ENCODE results near the gene SVOP.
"Not testable (repeated sequence)": the region's sequence is repeated elsewhere in the genome, so short reads cannot be mapped to it uniquely, and the experiment has no call there.

The SVOP gene

GRCh38 chr12:108879615-108880254 lies 141.1 kb downstream of the SVOP start, which contains the start of gene DAO:
DAO (plus strand) TSS chr12:108880092; CDS start chr12:108885007, 4,915 bp downstream.
- DNase-seq: no peak

GRCh38 chr12:108876550-108876949 lies 144.3 kb downstream of the SVOP start:
- DNase-seq: no peak

GRCh38 chr12:108875682-108876361 lies 145.0 kb downstream of the SVOP start:
- DNase-seq: peak; percentile 33

GRCh38 chr12:108875280-108875679 lies 145.6 kb downstream of the SVOP start:
- no peak for DNase-seq

GRCh38 chr12:108868781-108869180 lies 152.1 kb downstream of the SVOP start:
- no peak for DNase-seq

- not testable (repeated sequence) for DNase-seq
Measured at GRCh38 chr12:108866083-108866482, 154.8 kb downstream of the SVOP start.

- DNase-seq: no peak
Measured at GRCh38 chr12:108865169-108865568, 155.7 kb downstream of the SVOP start.

- DNase-seq: no peak
Measured at GRCh38 chr12:108862588-108862959, 158.3 kb downstream of the SVOP start.

GRCh38 chr12:108861878-108862587 lies 158.8 kb downstream of the SVOP start:
- DNase-seq: no peak

- no peak for DNase-seq
Measured at GRCh38 chr12:108860443-108860842, 160.4 kb downstream of the SVOP start.

- DNase-seq: no peak
Measured at GRCh38 chr12:108859923-108860291, 161.0 kb downstream of the SVOP start.

GRCh38 chr12:108859141-108859922 lies 161.5 kb downstream of the SVOP start:
- DNase-seq: not testable (repeated sequence)

GRCh38 chr12:108858311-108859074 lies 162.4 kb downstream of the SVOP start:
- peak; percentile 23 for DNase-seq
